ENCODE results near the gene PUS7. TPM values are rescaled to one million over a fixed set of nuclear protein-coding genes. Genes with fewer than 3 reads are reported as not detected.

Gene PUS7
- total and polyA plus RNA-seq, 2 donors (not counting 3 experiments of a cell fraction or from before 2014, with no cell fraction given): 15.8 to 33.9 TPM

DNA sequence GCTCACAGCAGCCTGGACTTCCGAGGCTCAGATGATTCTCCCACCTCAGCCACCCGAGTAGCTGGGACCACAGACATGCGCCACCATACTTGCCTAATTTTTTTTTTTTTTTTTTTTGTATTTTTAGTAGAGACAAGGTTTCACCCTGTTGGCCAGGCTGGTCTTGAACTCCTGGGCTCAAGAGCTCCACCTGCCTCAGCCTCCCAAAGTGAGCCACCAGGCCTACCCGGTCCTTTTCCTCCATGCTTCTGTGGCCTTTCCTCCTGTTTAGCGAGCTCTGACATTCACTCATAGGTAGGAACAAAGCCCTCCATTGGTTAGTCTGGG, 83.3 kb downstream of the PUS7 start:
- Histone ChIP-seq H3K9me3 (replicated peaks; ENCODE audit: control insufficient read depth, insufficient read depth, low read length) (no peaks in the 10 kb centered on the region), H3K4me2 (ENCODE audit: insufficient read depth, low read length) (no peak overlapping the region), H3K4me3 (replicated peaks in 1 of 3; ENCODE audit: insufficient read depth in 1 of 3, low read depth in 1 of 3, low read length in 3 of 3) (no peak overlapping the region), H3K79me2 (ENCODE audit: control insufficient read depth, insufficient read depth, low read length) (no peaks in the 10 kb centered on the region), H3K27ac (ENCODE audit: insufficient read depth, low read depth, low read length) (peak overlapping the region; percentile 36), H3K36me3 (ENCODE audit: control insufficient read depth in 2 of 2, extremely low read depth in 1 of 2, insufficient read depth in 2 of 2, low read length in 2 of 2) (no peaks in the 10 kb centered on the region), H2AFZ (ENCODE audit: low read depth, low read length) (peak overlapping the region; percentile 72), H3K4me1 (ENCODE audit: control insufficient read depth, extremely low read depth, insufficient read depth, low read length) (peaks cover 9% of the 10 kb centered on the region), H4K20me1 (replicated peaks; ENCODE audit: control insufficient read depth, extremely low read depth, insufficient read depth, low read length) (no peaks in the 10 kb centered on the region), H3K9ac (replicated peaks; ENCODE audit: extremely low read depth, insufficient read depth, low read length) (no peak overlapping the region), H3K9me1 (replicated peaks; ENCODE audit: control insufficient read depth, extremely low read depth, insufficient read depth, low read length) (no peaks in the 10 kb centered on the region), H3K27me3 (ENCODE audit: control insufficient read depth in 2 of 2, insufficient read depth in 2 of 2, low read length in 2 of 2) (no peaks in the 10 kb centered on the region)
- TF ChIP-seq FOS (IDR thresholded peaks at IDR 0.05; ENCODE audit: borderline replicate concordance, insufficient read depth, low read length): no peak
- TF ChIP-seq POLR2A (IDR thresholded peaks at IDR 0.05; ENCODE audit: low read depth, low read length): no peak
- TF ChIP-seq, protein P1, sequence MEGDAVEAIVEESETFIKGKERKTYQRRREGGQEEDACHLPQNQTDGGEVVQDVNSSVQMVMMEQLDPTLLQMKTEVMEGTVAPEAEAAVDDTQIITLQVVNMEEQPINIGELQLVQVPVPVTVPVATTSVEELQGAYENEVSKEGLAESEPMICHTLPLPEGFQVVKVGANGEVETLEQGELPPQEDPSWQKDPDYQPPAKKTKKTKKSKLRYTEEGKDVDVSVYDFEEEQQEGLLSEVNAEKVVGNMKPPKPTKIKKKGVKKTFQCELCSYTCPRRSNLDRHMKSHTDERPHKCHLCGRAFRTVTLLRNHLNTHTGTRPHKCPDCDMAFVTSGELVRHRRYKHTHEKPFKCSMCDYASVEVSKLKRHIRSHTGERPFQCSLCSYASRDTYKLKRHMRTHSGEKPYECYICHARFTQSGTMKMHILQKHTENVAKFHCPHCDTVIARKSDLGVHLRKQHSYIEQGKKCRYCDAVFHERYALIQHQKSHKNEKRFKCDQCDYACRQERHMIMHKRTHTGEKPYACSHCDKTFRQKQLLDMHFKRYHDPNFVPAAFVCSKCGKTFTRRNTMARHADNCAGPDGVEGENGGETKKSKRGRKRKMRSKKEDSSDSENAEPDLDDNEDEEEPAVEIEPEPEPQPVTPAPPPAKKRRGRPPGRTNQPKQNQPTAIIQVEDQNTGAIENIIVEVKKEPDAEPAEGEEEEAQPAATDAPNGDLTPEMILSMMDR (IDR thresholded peaks at IDR 0.05; ENCODE audit: extremely low read depth in 1 of 2, insufficient read depth in 1 of 2, low read depth in 1 of 2, low read length in 2 of 2): no peak
- no peak for TF ChIP-seq EZH2 (IDR thresholded peaks at IDR 0.05; ENCODE audit: borderline replicate concordance, low read depth, low read length, severe bottlenecking)
- TF ChIP-seq GATA2 (IDR thresholded peaks at IDR 0.05; ENCODE audit: insufficient read depth, insufficient read length, low read depth, low read length): no peak
- TF ChIP-seq, protein P2, sequence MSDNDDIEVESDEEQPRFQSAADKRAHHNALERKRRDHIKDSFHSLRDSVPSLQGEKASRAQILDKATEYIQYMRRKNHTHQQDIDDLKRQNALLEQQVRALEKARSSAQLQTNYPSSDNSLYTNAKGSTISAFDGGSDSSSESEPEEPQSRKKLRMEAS (IDR thresholded peaks at IDR 0.05; ENCODE audit: insufficient read depth, insufficient read length): no peak
- TF ChIP-seq MYC (IDR thresholded peaks at IDR 0.05; ENCODE audit: low read depth, low read length): no peak
- TF ChIP-seq POLR2AphosphoS5 (IDR thresholded peaks at IDR 0.05; ENCODE audit: insufficient read depth, low read depth, low read length): no peak
- TF ChIP-seq JUN (IDR thresholded peaks at IDR 0.05; ENCODE audit: borderline replicate concordance, insufficient read depth, insufficient read length, low read depth): no peak
- dilution Hi-C loops (cut with MboI; ENCODE audit: extremely low pct_ligation_motif_present, low sequenced_read_pairs) (no loop called here), intact Hi-C loops (cut with micrococcal nuclease) (loop anchor here (1.0 to 2.0 kb wide), 3 partner anchors 38 to 426 kb away; no protein-coding TSS in a partner anchor)
- ChIA-PET CTCF (interaction anchor here (0.8 to 2.1 kb wide), 7 partner anchors 8 to 303 kb away, joined by 3 to 15 read pairs (median 4); no protein-coding TSS in a partner anchor), POLR2A (no interaction called here)
- DNase-seq (ENCODE audit: low read depth, low spot score) (no peak), FAIRE-seq (no peak)
- no TSS peak for BruUV-seq (replicated peaks)

All from endothelial cell of umbilical vein (primary cell).